ENCODE data around the gene ATM.

ATM gene

DNA sequence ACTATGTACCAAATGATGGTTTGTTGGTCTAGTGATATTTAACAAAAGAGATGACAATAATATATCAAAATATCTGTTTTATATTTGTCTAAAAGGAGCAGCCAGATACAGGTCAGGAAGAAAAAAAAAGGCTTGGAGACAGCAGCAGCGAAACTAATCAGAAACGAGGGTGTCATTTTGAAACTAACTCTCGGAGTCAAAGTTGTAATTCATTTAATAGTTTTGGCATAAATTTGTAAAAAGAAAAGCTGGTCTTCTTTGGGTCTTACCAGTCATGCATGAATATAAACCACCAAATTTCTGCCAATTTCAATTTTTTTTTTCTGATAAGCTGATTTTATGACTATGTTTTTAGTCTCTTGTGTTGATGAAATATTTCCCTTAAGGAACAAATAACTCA lies 26.0 kb upstream of the ATM start:
- H3K9me2 ChIP-seq (replicated peaks; ENCODE audit: control insufficient read depth, low read length), result no peaks in the 10 kb centered on the region
- H4K20me1 ChIP-seq (ENCODE audit: control insufficient read depth, insufficient read depth, low read depth, low read length), result 0 out of 2 replicates have a peak, but pooled peaks cover 10% of the 10 kb centered on the region
- H3K4me1 ChIP-seq (ENCODE audit: control insufficient read depth, low read length), result peaks cover 20% of the 10 kb centered on the region
- no peaks in the 10 kb centered on the region for H3K9me3 ChIP-seq (ENCODE audit: control insufficient read depth, insufficient read depth, low read length)
- peaks cover 65% of the 10 kb centered on the region for H3K79me2 ChIP-seq (ENCODE audit: control insufficient read depth, low read length)
- H3K27me3 ChIP-seq (ENCODE audit: control insufficient read depth, low read length), result no peaks in the 10 kb centered on the region
- H3K36me3 ChIP-seq (ENCODE audit: control insufficient read depth, low read length), result peaks cover 97% of the 10 kb centered on the region
- no peak overlapping the region for H3K4me3 ChIP-seq (ENCODE audit: low read length)
- no peak for TF ChIP-seq EZH2phosphoT487 (IDR thresholded peaks at IDR 0.05; ENCODE audit: borderline replicate concordance, low read length)
- TF ChIP-seq, protein P1, sequence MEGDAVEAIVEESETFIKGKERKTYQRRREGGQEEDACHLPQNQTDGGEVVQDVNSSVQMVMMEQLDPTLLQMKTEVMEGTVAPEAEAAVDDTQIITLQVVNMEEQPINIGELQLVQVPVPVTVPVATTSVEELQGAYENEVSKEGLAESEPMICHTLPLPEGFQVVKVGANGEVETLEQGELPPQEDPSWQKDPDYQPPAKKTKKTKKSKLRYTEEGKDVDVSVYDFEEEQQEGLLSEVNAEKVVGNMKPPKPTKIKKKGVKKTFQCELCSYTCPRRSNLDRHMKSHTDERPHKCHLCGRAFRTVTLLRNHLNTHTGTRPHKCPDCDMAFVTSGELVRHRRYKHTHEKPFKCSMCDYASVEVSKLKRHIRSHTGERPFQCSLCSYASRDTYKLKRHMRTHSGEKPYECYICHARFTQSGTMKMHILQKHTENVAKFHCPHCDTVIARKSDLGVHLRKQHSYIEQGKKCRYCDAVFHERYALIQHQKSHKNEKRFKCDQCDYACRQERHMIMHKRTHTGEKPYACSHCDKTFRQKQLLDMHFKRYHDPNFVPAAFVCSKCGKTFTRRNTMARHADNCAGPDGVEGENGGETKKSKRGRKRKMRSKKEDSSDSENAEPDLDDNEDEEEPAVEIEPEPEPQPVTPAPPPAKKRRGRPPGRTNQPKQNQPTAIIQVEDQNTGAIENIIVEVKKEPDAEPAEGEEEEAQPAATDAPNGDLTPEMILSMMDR (IDR thresholded peaks at IDR 0.05; ENCODE audit: low read depth, low read length, poor library complexity, severe bottlenecking), result no peak
- H3F3A ChIP-seq (ENCODE audit: control insufficient read depth, insufficient read depth), result peaks cover 4% of the 10 kb centered on the region; the same call in 1 of the 2 replicates
- H3K27ac ChIP-seq (ENCODE audit: low read depth, low read length), result no peak overlapping the region
- H3K4me2 ChIP-seq (ENCODE audit: low read length), result no peak overlapping the region

DNA sequence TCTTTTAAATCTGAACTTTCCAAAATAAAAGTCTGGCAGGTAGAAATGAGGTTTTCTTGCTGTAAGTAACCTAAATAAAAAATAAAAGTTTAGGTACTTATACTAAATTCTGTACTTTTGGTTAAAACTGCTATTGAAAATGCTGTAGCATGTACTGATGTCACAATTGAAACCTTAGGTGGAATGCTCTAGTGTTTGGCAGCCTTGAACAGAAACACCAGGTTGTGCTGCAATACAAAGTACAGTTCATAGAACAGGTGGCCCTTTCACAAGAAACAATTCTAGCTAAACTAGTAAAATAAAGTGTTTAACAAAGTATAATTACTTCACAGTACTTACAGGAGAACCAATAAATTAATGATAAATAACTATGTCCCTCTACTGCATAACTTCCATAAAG lies 25.5 kb upstream of the ATM start:
- no peak for TF ChIP-seq EZH2phosphoT487 (IDR thresholded peaks at IDR 0.05; ENCODE audit: borderline replicate concordance, low read length)
- TF ChIP-seq, protein P1 (IDR thresholded peaks at IDR 0.05; ENCODE audit: low read depth, low read length, poor library complexity, severe bottlenecking), result no peak
- peaks cover 20% of the 10 kb centered on the region for H3K4me1 ChIP-seq (ENCODE audit: control insufficient read depth, low read length)
- H3F3A ChIP-seq (ENCODE audit: control insufficient read depth, insufficient read depth), result peaks cover 4% of the 10 kb centered on the region; the same call in 1 of the 2 replicates
- H3K9me3 ChIP-seq (ENCODE audit: control insufficient read depth, insufficient read depth, low read length), result no peaks in the 10 kb centered on the region
- no peak overlapping the region for H3K27ac ChIP-seq (ENCODE audit: low read depth, low read length)
- 0 out of 2 replicates have a peak, but pooled peaks cover 10% of the 10 kb centered on the region for H4K20me1 ChIP-seq (ENCODE audit: control insufficient read depth, insufficient read depth, low read depth, low read length)
- H3K4me3 ChIP-seq (ENCODE audit: low read length), result no peak overlapping the region
- peaks cover 97% of the 10 kb centered on the region for H3K36me3 ChIP-seq (ENCODE audit: control insufficient read depth, low read length)
- no peaks in the 10 kb centered on the region for H3K27me3 ChIP-seq (ENCODE audit: control insufficient read depth, low read length)
- H3K4me2 ChIP-seq (ENCODE audit: low read length), result no peak overlapping the region
- H3K9me2 ChIP-seq (replicated peaks; ENCODE audit: control insufficient read depth, low read length), result no peaks in the 10 kb centered on the region
- H3K79me2 ChIP-seq (ENCODE audit: control insufficient read depth, low read length), result peaks cover 69% of the 10 kb centered on the region

DNA sequence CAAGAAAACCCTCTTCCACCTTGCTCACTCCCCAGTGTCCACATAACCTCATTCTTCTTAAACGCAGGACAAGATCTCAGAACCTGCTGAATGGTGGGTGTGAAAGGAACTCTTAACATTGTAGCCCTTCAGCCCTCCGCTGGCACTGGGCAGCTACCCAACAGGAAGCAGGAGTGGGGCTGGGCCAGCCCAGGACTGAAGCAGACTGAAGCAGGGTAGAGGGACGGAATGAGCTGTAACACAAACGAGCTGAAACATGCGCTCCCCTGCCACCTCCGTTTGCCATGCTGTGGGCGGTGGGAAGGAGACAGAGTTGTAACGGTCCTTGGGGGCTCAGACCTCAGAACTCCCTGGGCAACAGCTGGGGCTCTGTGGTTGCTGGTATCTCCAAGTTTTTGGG lies 24.0 kb upstream of the ATM start:
- Histone ChIP-seq H3K4me2 (ENCODE audit: low read length) (no peak overlapping the region), H3K36me3 (ENCODE audit: control insufficient read depth, low read length) (peaks cover 98% of the 10 kb centered on the region), H3K27ac (ENCODE audit: low read depth, low read length) (no peak overlapping the region)

DNA sequence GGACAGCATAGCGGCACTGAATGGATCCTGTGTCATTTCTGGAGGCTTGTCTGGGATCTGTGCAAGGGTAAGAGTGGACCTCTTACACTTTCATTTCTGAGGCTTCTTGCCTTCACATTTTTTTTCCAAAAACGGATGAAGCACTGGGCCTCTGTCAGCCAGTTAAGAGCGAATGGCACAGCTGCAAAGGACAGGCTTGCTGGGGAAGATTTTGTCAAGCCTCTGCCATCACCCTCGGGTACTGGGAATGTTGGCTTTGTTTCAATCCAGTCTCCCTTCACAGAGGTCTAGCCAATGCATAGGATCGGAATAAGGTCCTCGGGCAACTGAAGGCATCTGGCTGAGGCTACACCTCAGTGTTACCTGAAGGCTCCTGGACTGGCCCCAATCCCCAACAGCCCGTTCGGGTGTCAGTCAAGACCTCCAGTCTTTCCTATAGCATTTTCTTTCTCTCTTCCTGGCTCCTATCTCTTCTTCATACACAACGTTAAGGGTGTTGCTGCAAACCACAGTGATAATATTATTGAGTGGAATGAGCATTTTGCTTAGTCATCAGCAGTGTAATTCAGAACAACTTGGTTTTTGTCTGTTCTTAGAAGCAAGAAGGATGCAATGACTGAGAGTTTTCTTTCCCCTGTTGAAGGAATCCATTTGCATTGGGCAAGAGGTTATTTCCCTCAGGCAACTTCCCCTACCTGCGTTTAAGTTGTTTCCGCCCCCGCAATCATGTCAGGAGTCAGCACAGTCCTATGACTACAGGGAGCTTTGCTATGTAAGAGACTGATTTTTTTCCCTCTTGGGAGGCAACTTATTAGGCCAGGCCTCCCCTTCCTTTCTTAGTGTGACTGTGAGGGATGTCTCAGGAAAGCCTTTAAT lies 23.2 kb upstream of the ATM start:
- H3K4me1 ChIP-seq (ENCODE audit: control insufficient read depth, low read length), result peaks cover 28% of the 10 kb centered on the region
- no peaks in the 10 kb centered on the region for H3K9me2 ChIP-seq (replicated peaks; ENCODE audit: control insufficient read depth, low read length)
- H3K9me3 ChIP-seq (ENCODE audit: control insufficient read depth, insufficient read depth, low read length), result peaks cover 10% of the 10 kb centered on the region
- H3K4me3 ChIP-seq (ENCODE audit: low read length), result no peak overlapping the region
- no peak overlapping the region for H3K27ac ChIP-seq (ENCODE audit: low read depth, low read length)
- H3F3A ChIP-seq (ENCODE audit: control insufficient read depth, insufficient read depth), result 0 out of 2 replicates have a peak, but pooled peaks cover 4% of the 10 kb centered on the region
- no peak overlapping the region for H3K4me2 ChIP-seq (ENCODE audit: low read length)
- H3K36me3 ChIP-seq (ENCODE audit: control insufficient read depth, low read length), result peaks cover 100% of the 10 kb centered on the region
- TF ChIP-seq, protein P1 (IDR thresholded peaks at IDR 0.05; ENCODE audit: low read depth, low read length, poor library complexity, severe bottlenecking), result no peak
- TF ChIP-seq EZH2phosphoT487 (IDR thresholded peaks at IDR 0.05; ENCODE audit: borderline replicate concordance, low read length), result no peak
- no peaks in the 10 kb centered on the region for H3K27me3 ChIP-seq (ENCODE audit: control insufficient read depth, low read length)
- peaks cover 93% of the 10 kb centered on the region for H3K79me2 ChIP-seq (ENCODE audit: control insufficient read depth, low read length)
- H4K20me1 ChIP-seq (ENCODE audit: control insufficient read depth, insufficient read depth, low read depth, low read length), result 0 out of 2 replicates have a peak, but pooled peaks cover 10% of the 10 kb centered on the region

More for the DNA sequence above, 24.0 kb upstream of the ATM start:
- Histone ChIP-seq H3K4me1 (ENCODE audit: control insufficient read depth, low read length) (peaks cover 28% of the 10 kb centered on the region), H3K79me2 (ENCODE audit: control insufficient read depth, low read length) (peaks cover 84% of the 10 kb centered on the region), H3K27me3 (ENCODE audit: control insufficient read depth, low read length) (no peaks in the 10 kb centered on the region), H3K9me3 (ENCODE audit: control insufficient read depth, insufficient read depth, low read length) (peaks cover 2% of the 10 kb centered on the region), H4K20me1 (ENCODE audit: control insufficient read depth, insufficient read depth, low read depth, low read length) (0 out of 2 replicates have a peak, but pooled peaks cover 10% of the 10 kb centered on the region), H3F3A (ENCODE audit: control insufficient read depth, insufficient read depth) (peaks cover 4% of the 10 kb centered on the region; the same call in 1 of the 2 replicates), H3K4me3 (ENCODE audit: low read length) (no peak overlapping the region), H3K9me2 (replicated peaks; ENCODE audit: control insufficient read depth, low read length) (no peaks in the 10 kb centered on the region)
- TF ChIP-seq EZH2phosphoT487 (IDR thresholded peaks at IDR 0.05; ENCODE audit: borderline replicate concordance, low read length), result no peak

Data from DOHH2 (cell line).